GM12878 (cell line): ENCODE data around the gene CAB39. TPM values are rescaled to one million over a fixed set of nuclear protein-coding genes. Genes with fewer than 3 reads are reported as not detected.

Source experiments
- ATAC-seq: fragments of 200-7000 bp; cut with Tn5 transposase; 3 replicates; pipeline ENCODE4 v1.9.1; 2020; ENCODE audit warnings: mild to moderate bottlenecking, moderate library complexity
- BruUV-seq: library from RNA; stranded (reverse); fragments of 400-500 nt; replicated peaks from 2 replicates; lab custom pipeline; 2021; lab: Mats Ljungman, UMichigan
- CTCF ChIA-PET: fragments of 300-600 bp; sonication (Branson Sonifier 250); formaldehyde crosslinking; extraction: SDS; loops from one replicate; lab custom pipeline; 2021; ENCODE audit warnings: inconsistent platforms; lab: Yijun Ruan, JAX
- POLR2A ChIA-PET: fragments of 350-600 bp; formaldehyde crosslinking; extraction: SDS; loops from one replicate; lab custom pipeline; 2021; ENCODE audit warnings: inconsistent platforms; lab: Charles Lee
- RAD21 ChIA-PET: fragments of 300-600 bp; sonication (Branson Sonifier 250); formaldehyde crosslinking; loops from one replicate; lab custom pipeline; 2023; ENCODE audit warnings: antibody characterized with exemption; ENCODE audit not compliant: unreplicated experiment; lab: Charles Lee
- SMC1A ChIA-PET: fragments of 300-600 bp; sonication (Branson Sonifier 250); formaldehyde crosslinking; loops from one replicate; lab custom pipeline; 2023; ENCODE audit not compliant: unreplicated experiment, uncharacterized antibody; lab: Charles Lee
- DNase-seq: peaks from one replicate; pipeline ENCODE4 v3.0.0-alpha.2; 2011; ENCODE audit warnings: low read depth, low spot score
- FAIRE-seq: peaks from 3 replicates; lab custom pipeline; 2011; peaks lifted over from hg19 to GRCh38; lab: Jason Lieb, UNC
- H2AFZ ChIP-seq: 2 replicates; pipeline ENCODE4 v1.6.0; 2011; ENCODE audit warnings: low read depth, low read length, control low read depth; ENCODE audit not compliant: control insufficient read depth
- H3K27ac ChIP-seq: 2 replicates; pipeline ENCODE4 v1.5.1; 2011; ENCODE audit warnings: control low read depth; ENCODE audit not compliant: control insufficient read depth, insufficient read depth
- H3K27me3 ChIP-seq, 2 experiments: replicated peaks in 1 of 2; 2 replicates each; pipeline versions ENCODE4 v1.6.0 to v1.6.1; 2011; ENCODE audit warnings: low read length in 1 of 2; ENCODE audit not compliant: control insufficient read depth in 2 of 2, insufficient read depth in 2 of 2
- H3K36me3 ChIP-seq, 2 experiments: 2 replicates each; pipeline ENCODE4 v1.5.1; 2011; ENCODE audit warnings: low read length in 1 of 2; ENCODE audit not compliant: control insufficient read depth in 2 of 2, insufficient read depth in 2 of 2
- H3K4me1 ChIP-seq: 2 replicates; pipeline ENCODE4 v1.6.1; 2011; ENCODE audit warnings: mild to moderate bottlenecking, low read length, moderate library complexity, mixed read lengths; ENCODE audit not compliant: control insufficient read depth, insufficient read depth
- H3K4me2 ChIP-seq: 2 replicates; pipeline ENCODE4 v1.6.0; 2011; ENCODE audit warnings: control low read depth; ENCODE audit not compliant: control insufficient read depth, insufficient read depth
- H3K4me3 ChIP-seq: fragments of 200-600 bp; sonication (generic); 2 replicates; pipeline ENCODE4 v1.5.1; 2016
- H3K79me2 ChIP-seq: 2 replicates; pipeline ENCODE4 v1.6.0; 2011; ENCODE audit warnings: low read length; ENCODE audit not compliant: control insufficient read depth, insufficient read depth
- H3K9ac ChIP-seq: 2 replicates; pipeline ENCODE4 v1.8.0; 2011; ENCODE audit warnings: low read length, control low read depth, mixed read lengths; ENCODE audit not compliant: control insufficient read depth, insufficient read depth
- H3K9me3 ChIP-seq: replicated peaks from 3 replicates; pipeline ENCODE4 v1.5.1; 2011; ENCODE audit warnings: mild to moderate bottlenecking, low read length; ENCODE audit not compliant: control insufficient read depth, insufficient read depth
- H4K20me1 ChIP-seq: 2 replicates; pipeline ENCODE4 v1.6.0; 2011; ENCODE audit not compliant: control insufficient read depth, insufficient read depth
- BCLAF1 ChIP-seq: fragments of 450-650 bp; IDR thresholded peaks from 2 replicates; pipeline ENCODE4 v1.6.1; 2017; ENCODE audit warnings: antibody characterized with exemption, mild to moderate bottlenecking, moderate library complexity
- CHD2 ChIP-seq: IDR thresholded peaks from 2 replicates; pipeline ENCODE4 v1.6.1; 2011; ENCODE audit warnings: low read depth, low read length, improper control_type of control experiment, borderline replicate concordance
- EED ChIP-seq: sonication (generic); IDR thresholded peaks from 2 replicates; pipeline ENCODE4 v1.6.1; 2016; ENCODE audit warnings: antibody characterized with exemption, low read depth
- HDAC2 ChIP-seq: fragments of 200-600 bp; sonication (generic); IDR thresholded peaks from 2 replicates; pipeline ENCODE4 v1.6.1; 2017
- HDGF ChIP-seq: fragments of 450-650 bp; IDR thresholded peaks from 2 replicates; pipeline ENCODE4 v1.6.1; 2016; ENCODE audit warnings: antibody characterized with exemption
- IKZF1 ChIP-seq: fragments of 450-650 bp; conservative IDR thresholded peaks from 2 replicates; pipeline ENCODE4 v1.6.1; 2017; ENCODE audit warnings: antibody characterized with exemption, mild to moderate bottlenecking
- JUNB ChIP-seq: IDR thresholded peaks from 2 replicates; pipeline ENCODE4 v1.6.1; 2016; ENCODE audit warnings: antibody characterized with exemption, mild to moderate bottlenecking
- MEF2B ChIP-seq: fragments of 450-650 bp; IDR thresholded peaks from 2 replicates; pipeline ENCODE4 v1.6.1; 2018; ENCODE audit warnings: mild to moderate bottlenecking, moderate library complexity; ENCODE audit not compliant: partially characterized antibody, poor library complexity, severe bottlenecking
- MTA3 ChIP-seq: IDR thresholded peaks from 2 replicates; pipeline ENCODE4 v1.6.1; 2012; ENCODE audit warnings: low read length, inconsistent platforms, borderline replicate concordance
- MYB ChIP-seq: fragments of 150-350 bp; IDR thresholded peaks from 2 replicates; pipeline ENCODE4 v1.6.1; 2014; ENCODE audit warnings: mild to moderate bottlenecking, low read depth, low read length, borderline replicate concordance
- NFXL1 ChIP-seq: fragments of 450-650 bp; IDR thresholded peaks from 2 replicates; pipeline ENCODE4 v1.6.1; 2017; ENCODE audit warnings: antibody characterized with exemption, mild to moderate bottlenecking, borderline replicate concordance
- POLR2AphosphoS2 ChIP-seq: IDR thresholded peaks from 2 replicates; pipeline ENCODE4 v1.6.1; 2011; ENCODE audit warnings: low read depth, mild to moderate bottlenecking, low read length, improper control_type of control experiment, moderate library complexity
- RAD51 ChIP-seq: fragments of 450-650 bp; IDR thresholded peaks from 2 replicates; pipeline ENCODE4 v1.6.1; 2016; ENCODE audit warnings: moderate library complexity, mild to moderate bottlenecking, inconsistent platforms
- SUZ12 ChIP-seq: fragments of 200-600 bp; sonication (generic); IDR thresholded peaks from one replicate; pipeline ENCODE4 v1.6.1; 2018; ENCODE audit warnings: antibody characterized with exemption, mild to moderate bottlenecking; ENCODE audit not compliant: unreplicated experiment
- TCF12 ChIP-seq: IDR thresholded peaks from 2 replicates; pipeline ENCODE4 v1.6.1; 2011; ENCODE audit warnings: low read depth, mild to moderate bottlenecking, low read length
- TCF3 ChIP-seq: IDR thresholded peaks from 2 replicates; pipeline ENCODE4 v1.6.1; 2012; ENCODE audit warnings: low read depth, mild to moderate bottlenecking, low read length, borderline replicate concordance; ENCODE audit not compliant: insufficient read depth
- YY1 ChIP-seq: IDR thresholded peaks from 2 replicates; pipeline ENCODE4 v1.6.1; 2011; ENCODE audit warnings: low read depth, mild to moderate bottlenecking, low read length
- WGBS: methylation state at CpG from one replicate; pipeline ENCODE4 v1.1.6; 2016; ENCODE audit warnings: low lambda C conversion rate; ENCODE audit not compliant: insufficient replicate concordance, insufficient coverage; ENCODE audit errors: missing lambda C conversion rate; 5-methylcytosine and 5-hydroxymethylcytosine counted together
- in situ Hi-C: fragments of 300-500 bp; cut with MboI; formaldehyde crosslinking; loops from 9 replicates; pipeline ENCODE4 v1.14.3; 2018; ENCODE audit warnings: mixed read lengths
- intact Hi-C: fragments of 100-400 bp; cut with micrococcal nuclease; formaldehyde crosslinking; loops from one replicate; pipeline ENCODE4 v1.14.2; 2022; ENCODE audit not compliant: unreplicated experiment
- polyA plus RNA-seq, 11 experiments: library from polyadenylated mRNA; depleted of rRNA in 4 of 11; unstranded in 6 of 11; stranded (reverse) in 5 of 11; fragments of >200 nt; fragmentation: Nextera tagmentation in 4 of 11; fragmentation: Illumina TruSeq in 1 of 11; extraction: Ambion mirVana in 4 of 11; extraction: Trizol in 1 of 11; gene quantifications; 1 replicate in 1 of 11; 2 replicates in 10 of 11; pipeline versions ENCODE4 v1.2.1 to v1.2.3, GENCODE V29; 2011 to 2016; ENCODE audit warnings: inconsistent platforms in 2 of 11, missing spikeins in 2 of 11, low read depth in 1 of 11
- total RNA-seq, 4 experiments: library from RNA; depleted of rRNA in 3 of 4; stranded (reverse); fragments of >200 nt in 3 of 4; fragmentation: Illumina TruSeq in 1 of 4; extraction: Trizol in 1 of 4; gene quantifications; 2 replicates each; pipeline versions ENCODE4 v1.2.1 to v1.2.3, GENCODE V29; 2013 to 2021
- TF ChIP-seq, protein P1 (sequence below): fragments of 450-650 bp; IDR thresholded peaks from 2 replicates; pipeline ENCODE4 v1.6.1; 2018; ENCODE audit warnings: borderline replicate concordance, mild to moderate bottlenecking; ENCODE audit not compliant: partially characterized antibody

CAB39 gene
- total and polyA plus RNA-seq, 10 of the 15 experiments (the other 5 are each of a cell fraction or from before 2014, with no cell fraction given): 13.3 to 129 (median 62.9) TPM

GRCh38 chr2:230829959-230830358 is 117.3 kb downstream of the CAB39 start:
- BruUV-seq: no TSS peak
- no peak overlapping the region for H3K27ac ChIP-seq
- ChIA-PET POLR2A (no interaction called here), RAD21 (interaction anchor here (0.6 kb wide), 1 partner anchor 622 kb away, joined by 3 read pairs; no protein-coding TSS in a partner anchor)
- H3K27me3 ChIP-seq: no peaks in the 10 kb centered on the region; a peak in 1 of 4 replicates
- peaks cover 5% of the 10 kb centered on the region; the same call in 1 of the 2 replicates for H3K4me1 ChIP-seq
- no peak for FAIRE-seq
- TF ChIP-seq MYB (no peak), SUZ12 (no peak), POLR2AphosphoS2 (no peak), HDGF (no peak), MTA3 (no peak), BCLAF1 (no peak), JUNB (no peak), RAD51 (no peak), HDAC2 (no peak), NFXL1 (no peak), EED (no peak), IKZF1 (no peak), CHD2 (no peak), TCF12 (no peak), MEF2B (no peak), YY1 (no peak), TCF3 (no peak)
- TF ChIP-seq, protein P1, sequence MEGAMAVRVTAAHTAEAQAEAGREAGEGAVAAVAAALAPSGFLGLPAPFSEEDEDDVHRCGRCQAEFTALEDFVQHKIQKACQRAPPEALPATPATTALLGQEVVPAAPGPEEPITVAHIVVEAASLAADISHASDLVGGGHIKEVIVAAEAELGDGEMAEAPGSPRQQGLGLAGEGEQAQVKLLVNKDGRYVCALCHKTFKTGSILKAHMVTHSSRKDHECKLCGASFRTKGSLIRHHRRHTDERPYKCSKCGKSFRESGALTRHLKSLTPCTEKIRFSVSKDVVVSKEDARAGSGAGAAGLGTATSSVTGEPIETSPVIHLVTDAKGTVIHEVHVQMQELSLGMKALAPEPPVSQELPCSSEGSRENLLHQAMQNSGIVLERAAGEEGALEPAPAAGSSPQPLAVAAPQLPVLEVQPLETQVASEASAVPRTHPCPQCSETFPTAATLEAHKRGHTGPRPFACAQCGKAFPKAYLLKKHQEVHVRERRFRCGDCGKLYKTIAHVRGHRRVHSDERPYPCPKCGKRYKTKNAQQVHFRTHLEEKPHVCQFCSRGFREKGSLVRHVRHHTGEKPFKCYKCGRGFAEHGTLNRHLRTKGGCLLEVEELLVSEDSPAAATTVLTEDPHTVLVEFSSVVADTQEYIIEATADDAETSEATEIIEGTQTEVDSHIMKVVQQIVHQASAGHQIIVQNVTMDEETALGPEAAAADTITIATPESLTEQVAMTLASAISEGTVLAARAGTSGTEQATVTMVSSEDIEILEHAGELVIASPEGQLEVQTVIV: no peak
- TF ChIP-seq, all 136 proteins: peak for 0
- Histone ChIP-seq H3K9ac (no peak overlapping the region), H2AFZ (no peak overlapping the region), H4K20me1 (no peaks in the 10 kb centered on the region), H3K9me3 (peaks cover 3% of the 10 kb centered on the region; the same call in 2 of the 3 replicates), H3K4me2 (no peak overlapping the region), H3K36me3 (no peaks in the 10 kb centered on the region), H3K4me3 (no peak overlapping the region), H3K79me2 (no peaks in the 10 kb centered on the region)
- DNase-seq (no peak), ATAC-seq (no peak)
- intact Hi-C loops (loop anchor here (5.0 to 10.0 kb wide), 2 partner anchors 565 to 582 kb away; partner anchors contain the start of gene B3GNT7), in situ Hi-C loops (loop anchor here (5.0 kb wide), 1 partner anchor 157 kb away; no protein-coding TSS in a partner anchor)
- CTCF ChIA-PET: interaction anchor here (1.5 kb wide), 1 partner anchor 21 kb away, joined by 4 read pairs; no protein-coding TSS in a partner anchor
- SMC1A ChIA-PET: interaction anchor here (0.9 to 1.6 kb wide), 2 partner anchors 16 to 223 kb away, joined by 3 to 5 read pairs; no protein-coding TSS in a partner anchor
- WGBS: 70% methylated on average over 7 of the region's 7 CpGs
